HG02759 (cell line): Measurements from ENCODE around the gene ZSCAN20.

Experiments
- ATAC-seq: cut with Tn5 transposase; IDR thresholded peaks from one replicate; pipeline ENCODE4 v1.9.1; 2021; ENCODE audit warnings: mild to moderate bottlenecking, moderate library complexity; ENCODE audit not compliant: unreplicated experiment

The ZSCAN20 gene

GRCh38 chr1:33527934-33528333 lies 55.5 kb downstream of the ZSCAN20 start:
- ATAC-seq: no peak

GRCh38 chr1:33529957-33530356 lies 57.5 kb downstream of the ZSCAN20 start:
- ATAC-seq: no peak

- ATAC-seq: no peak
Measured at GRCh38 chr1:33532250-33532649, 59.8 kb downstream of the ZSCAN20 start.

GRCh38 chr1:33532936-33533335 lies 60.5 kb downstream of the ZSCAN20 start:
- no peak for ATAC-seq

- no peak for ATAC-seq
Measured at GRCh38 chr1:33535334-33535733, 62.9 kb downstream of the ZSCAN20 start.

- no peak for ATAC-seq
Measured at GRCh38 chr1:33537885-33538284, 65.4 kb downstream of the ZSCAN20 start.

- ATAC-seq: no peak
Measured at GRCh38 chr1:33541966-33542365, 69.5 kb downstream of the ZSCAN20 start.
